Right ventricle myocardium inferior (tissue), 1 donor: Measurements from ENCODE around the gene ABO. TPM values are rescaled to one million over a fixed set of nuclear protein-coding genes. Genes with fewer than 3 reads are reported as not detected.
"Not testable (repeated sequence)": the region's sequence is repeated elsewhere in the genome, so short reads cannot be mapped to it uniquely, and the experiment has no call there.

Source experiments
- ATAC-seq: fragments of 200-7000 bp; cut with Tn5 transposase; one replicate; pipeline ENCODE4 v1.9.1; 2020; ENCODE audit warnings: mild to moderate bottlenecking, moderate library complexity
- DNase-seq: peaks from one replicate; pipeline ENCODE4 v3.0.0; 2021; ENCODE audit errors: missing footprints
- intact Hi-C: fragments of 100-400 bp; cut with DNase I; formaldehyde crosslinking; loops from one replicate; pipeline ENCODE4 v1.11.0; 2022
- total RNA-seq: library from RNA; stranded (reverse); fragmentation: NEBNext Ultra II Directional; extraction: Animal tissue kit (Norgen Biotek cat#: 25700); gene quantifications from one replicate; pipeline ENCODE4 v1.2.1, GENCODE V29; 2021
- donor health status: DM: no; HTN: yes; CAD: no; lungs with severe emphysema.

ABO gene
- total RNA-seq, 1 donor from 2014 or later = 1.5 TPM

DNA sequence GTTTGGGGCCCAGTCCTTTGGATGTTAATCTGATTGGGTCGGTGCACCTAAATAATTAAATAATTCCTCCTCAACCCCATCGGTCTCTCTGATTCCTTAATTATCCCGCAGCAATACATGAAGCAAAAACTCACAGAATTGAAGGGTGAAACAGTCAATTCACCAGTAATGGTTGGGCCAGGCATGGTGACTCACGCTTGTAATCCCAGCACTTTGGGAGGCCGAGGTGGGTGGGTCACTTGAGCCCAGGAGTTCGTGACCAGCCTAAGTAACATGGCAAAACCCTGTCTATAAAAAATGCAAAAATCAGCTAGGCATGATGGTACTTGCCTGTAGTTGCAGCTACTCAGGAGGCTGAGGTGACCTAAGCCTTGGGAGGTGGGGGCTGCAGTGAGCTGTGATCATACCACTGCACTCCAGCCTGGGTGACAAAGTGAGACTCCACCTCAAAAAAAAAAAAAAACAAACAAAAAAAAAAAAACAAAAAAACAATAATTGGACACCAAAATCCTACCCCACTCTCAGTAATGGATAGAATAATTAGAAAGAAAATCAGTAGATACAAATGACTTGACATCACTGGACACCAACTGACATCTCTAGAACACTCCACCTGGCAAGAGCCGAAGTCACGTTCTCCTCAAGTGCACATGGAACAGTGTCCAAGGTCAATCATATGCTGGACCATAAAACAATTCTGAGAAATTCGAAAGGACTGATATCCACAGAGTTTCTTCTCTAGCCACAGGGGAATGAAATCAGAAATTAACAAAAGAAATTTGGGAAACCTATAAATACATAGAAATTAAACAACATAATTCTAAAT lies 5.3 kb downstream of the ABO start:
- intact Hi-C loops = loop anchor here (5.0 kb wide), 1 partner anchor 32 kb away; no protein-coding TSS in a partner anchor
- no peak for DNase-seq
- no peak for ATAC-seq

DNA sequence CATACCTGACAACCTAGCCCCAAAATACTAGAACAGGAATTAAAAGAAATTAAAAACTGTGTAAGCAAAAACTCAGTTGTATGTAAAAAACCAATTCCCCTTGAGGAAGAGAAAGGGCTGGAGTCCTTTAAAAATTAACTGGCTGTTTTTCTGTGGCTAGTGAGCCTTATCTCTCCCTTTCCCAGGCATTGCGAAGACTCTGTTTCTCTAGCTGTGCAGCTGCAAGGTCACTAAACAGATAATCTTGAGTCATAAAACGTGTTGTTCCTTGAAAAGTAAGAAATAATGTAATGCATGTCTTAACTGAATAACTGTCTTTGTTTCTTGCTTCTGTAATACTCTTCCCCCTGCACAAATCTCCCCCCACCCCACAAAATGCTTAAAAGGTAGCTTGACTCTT lies 5.9 kb downstream of the ABO start:
- intact Hi-C loops, ATAC-seq, DNase-seq: not testable (repeated sequence)

GRCh38 chr9:133268335-133269056 lies 6.5 kb downstream of the ABO start:
- ATAC-seq = no peak
- DNase-seq = no peak
- intact Hi-C loops = no loop called here

DNA sequence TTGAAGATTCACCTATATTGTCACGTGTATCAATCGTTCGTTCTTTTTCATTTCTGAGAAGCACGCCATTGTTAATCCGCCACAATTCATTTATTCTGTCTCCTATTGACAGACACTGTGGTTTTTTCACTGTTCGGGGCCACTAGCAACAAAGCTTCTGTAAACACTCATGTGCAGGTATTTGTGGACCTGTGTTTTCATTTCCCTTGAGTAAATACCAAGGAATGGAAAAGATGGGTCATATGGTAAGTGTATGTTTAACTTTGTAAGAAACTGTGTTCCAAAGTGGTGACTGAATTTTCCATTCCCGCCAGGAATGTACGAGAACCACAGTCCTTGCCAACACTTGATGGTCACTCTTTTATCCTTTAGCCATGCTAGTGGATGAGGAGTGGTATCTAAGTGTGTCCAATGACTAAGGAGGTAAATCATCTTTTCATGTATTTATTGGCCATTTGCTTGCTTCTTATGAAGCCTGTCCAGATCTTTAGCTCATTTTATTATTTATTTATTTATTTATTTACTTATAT lies 10.7 kb downstream of the ABO start:
- DNase-seq (no peak), ATAC-seq (no peak)
- intact Hi-C loops = no loop called here

GRCh38 chr9:133263557-133263956 lies 11.4 kb downstream of the ABO start:
- no peak for ATAC-seq

DNA sequence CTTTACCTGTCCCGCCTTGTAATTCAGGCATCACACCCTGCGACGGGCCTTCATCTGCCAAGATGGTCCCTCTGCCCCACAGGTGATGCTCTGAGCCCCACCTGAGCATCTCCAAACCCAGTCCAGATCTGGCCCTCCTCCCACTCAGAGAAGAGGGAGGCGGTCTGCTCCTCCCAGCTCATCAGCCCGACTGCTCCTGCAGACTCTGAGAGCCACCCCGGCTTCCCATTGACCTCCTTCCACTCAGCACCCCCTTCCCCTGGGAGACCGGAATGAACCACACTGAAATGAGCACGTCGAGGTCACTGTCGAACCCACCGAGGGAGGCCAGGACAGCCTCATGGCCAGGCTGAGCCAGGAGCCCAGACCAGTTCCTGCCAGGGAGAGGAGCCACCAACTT lies 12.8 kb downstream of the ABO start:
- ATAC-seq (no peak), DNase-seq (no peak)
- intact Hi-C loops = no loop called here

More at GRCh38 chr9:133263557-133263956, 11.4 kb downstream of the ABO start:
- DNase-seq = no peak
- intact Hi-C loops = no loop called here

DNA sequence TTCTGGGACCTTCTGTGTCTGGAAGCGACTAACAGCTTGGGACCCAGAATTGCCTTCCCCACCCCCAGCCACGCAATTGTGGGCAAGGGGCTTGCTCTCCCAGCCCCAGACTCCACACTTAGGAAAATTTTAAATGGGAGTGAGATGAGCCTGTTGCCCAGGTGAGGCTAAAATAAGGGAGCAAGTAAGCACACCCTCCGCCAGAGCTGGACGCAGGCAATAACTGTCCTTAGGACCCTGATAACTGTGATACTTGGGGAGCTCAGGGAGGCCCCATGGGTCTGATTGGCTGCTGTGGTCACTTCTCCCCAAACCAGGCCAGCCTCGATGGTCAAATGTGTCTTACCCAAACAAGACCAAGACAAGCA lies 13.3 kb downstream of the ABO start:
- DNase-seq = no peak
- no peak for ATAC-seq
- intact Hi-C loops = no loop called here

DNA sequence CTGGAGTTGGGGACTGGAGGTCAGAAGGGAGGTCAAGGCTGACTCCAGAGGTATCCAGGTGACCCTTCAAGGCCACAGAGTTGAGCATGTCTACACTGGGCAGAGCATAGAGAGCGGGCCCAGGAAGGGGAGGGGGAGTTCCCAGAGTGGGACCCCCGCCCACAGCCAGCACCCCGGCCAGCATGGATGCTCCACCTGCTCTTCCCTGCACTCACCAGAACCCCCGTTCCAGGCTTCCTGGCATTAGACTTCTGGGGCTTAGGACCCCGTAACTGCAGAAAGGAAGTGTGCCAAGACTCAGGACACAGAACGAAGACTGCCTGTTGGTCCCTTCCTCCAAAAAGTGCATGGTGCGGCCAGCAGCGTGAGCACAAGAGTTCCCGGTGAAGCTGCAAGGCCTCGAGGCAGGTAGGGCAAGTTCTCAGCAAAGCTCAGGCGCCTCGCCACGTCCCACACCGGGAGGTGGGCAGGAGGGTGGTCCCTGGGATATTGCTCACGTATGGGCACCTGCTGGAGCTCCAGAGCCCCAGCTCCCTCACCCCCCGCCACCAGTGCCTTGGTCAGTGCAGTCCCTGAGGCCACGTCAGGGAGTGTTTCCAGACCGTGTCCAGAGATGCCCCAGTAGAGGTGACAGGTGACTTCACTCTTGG lies 13.8 kb downstream of the ABO start:
- intact Hi-C loops = no loop called here
- ATAC-seq (no peak), DNase-seq (peak; percentile 16)

- intact Hi-C loops = no loop called here
- no peak for DNase-seq
- no peak for ATAC-seq
These were observed 14.5 kb downstream of the ABO start for GRCh38 chr9:133260334-133261102.

DNA sequence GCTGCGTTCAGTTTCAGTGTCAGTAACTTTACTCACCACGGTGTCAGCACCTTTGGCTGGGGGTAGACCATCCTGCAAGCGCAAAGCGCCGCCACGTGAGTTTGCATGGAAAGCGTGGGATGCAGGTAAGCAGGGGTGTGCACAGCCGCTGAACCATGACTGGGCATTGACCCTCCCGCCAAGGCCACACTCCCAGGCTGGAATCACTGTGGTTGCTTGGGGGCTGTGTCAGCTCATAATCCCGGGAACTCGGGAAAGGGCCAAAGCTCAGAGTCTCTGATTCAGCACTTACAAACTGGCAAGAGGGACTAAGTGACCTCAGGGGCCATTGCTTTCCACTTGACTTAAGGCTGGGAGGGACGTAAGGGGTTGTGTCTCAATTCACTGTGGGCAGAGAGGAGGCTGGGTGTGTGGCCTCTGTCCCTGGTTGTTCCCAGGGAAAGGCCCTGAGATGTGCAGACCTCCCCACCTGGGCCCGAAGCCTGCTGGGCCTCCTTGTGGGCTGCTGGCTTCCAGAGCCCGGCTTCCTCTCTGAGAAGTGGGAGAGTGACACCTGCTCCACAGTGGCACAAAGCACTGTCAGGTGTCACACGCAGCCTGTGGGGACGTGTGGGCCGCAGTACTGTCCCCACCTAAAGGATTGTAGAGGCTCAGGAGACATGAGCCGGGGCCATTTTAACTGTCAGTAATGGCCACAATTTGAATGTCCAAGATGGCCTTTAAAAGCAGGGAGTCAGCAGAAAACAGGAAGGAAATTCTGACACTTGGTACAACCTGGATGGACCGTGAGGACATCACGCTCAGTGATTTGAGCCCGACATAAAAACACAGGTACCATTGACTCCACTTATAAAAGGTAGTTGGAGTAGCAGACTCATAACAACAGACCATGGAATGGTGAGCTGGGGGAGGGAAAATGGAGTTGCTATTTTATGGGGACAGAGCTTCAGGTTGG lies 16.7 kb downstream of the ABO start:
- no peak for ATAC-seq
- DNase-seq = no peak
- intact Hi-C loops = no loop called here

DNA sequence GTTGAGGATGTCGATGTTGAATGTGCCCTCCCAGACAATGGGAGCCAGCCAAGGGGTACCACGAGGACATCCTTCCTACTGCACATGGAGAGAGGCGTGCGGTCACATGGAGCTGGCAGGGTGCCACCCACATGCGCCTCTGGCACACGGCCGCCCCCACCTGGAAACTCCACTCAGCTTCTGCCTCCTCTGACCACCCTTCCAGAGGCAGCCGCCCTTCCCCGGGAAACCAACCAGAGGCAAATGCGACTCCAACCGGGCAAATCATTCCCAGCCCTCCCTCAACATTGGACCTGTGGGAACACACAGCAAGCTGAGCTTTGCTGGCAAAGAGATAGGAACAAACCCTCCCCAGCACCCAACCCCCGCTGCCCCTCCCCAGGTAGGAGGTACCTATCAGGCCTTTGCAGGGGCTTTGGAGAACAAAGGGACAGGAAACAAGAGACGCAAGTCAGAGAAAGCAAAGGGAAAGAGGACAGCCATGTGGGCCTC lies 17.5 kb downstream of the ABO start:
- intact Hi-C loops = no loop called here
- no peak for DNase-seq
- ATAC-seq = no peak

- intact Hi-C loops = no loop called here
- DNase-seq (no peak), ATAC-seq (no peak)
These were observed 18.3 kb downstream of the ABO start for GRCh38 chr9:133256686-133257091.

DNA sequence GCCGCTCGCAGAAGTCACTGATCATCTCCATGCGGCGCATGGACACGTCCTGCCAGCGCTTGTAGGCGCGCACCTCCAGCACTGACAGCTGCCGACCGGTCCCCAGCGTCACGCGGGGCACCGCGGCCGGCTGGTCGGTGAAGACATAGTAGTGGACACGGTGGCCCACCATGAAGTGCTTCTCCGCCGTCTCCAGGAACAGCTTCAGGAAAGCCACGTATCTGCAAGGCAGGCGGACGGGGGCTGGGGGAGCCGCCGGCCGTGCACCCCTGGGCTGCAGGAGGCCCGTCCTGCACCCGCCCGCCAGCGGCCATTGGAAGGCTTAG lies 18.9 kb downstream of the ABO start:
- intact Hi-C loops = no loop called here
- DNase-seq = no peak
- no peak for ATAC-seq

DNA sequence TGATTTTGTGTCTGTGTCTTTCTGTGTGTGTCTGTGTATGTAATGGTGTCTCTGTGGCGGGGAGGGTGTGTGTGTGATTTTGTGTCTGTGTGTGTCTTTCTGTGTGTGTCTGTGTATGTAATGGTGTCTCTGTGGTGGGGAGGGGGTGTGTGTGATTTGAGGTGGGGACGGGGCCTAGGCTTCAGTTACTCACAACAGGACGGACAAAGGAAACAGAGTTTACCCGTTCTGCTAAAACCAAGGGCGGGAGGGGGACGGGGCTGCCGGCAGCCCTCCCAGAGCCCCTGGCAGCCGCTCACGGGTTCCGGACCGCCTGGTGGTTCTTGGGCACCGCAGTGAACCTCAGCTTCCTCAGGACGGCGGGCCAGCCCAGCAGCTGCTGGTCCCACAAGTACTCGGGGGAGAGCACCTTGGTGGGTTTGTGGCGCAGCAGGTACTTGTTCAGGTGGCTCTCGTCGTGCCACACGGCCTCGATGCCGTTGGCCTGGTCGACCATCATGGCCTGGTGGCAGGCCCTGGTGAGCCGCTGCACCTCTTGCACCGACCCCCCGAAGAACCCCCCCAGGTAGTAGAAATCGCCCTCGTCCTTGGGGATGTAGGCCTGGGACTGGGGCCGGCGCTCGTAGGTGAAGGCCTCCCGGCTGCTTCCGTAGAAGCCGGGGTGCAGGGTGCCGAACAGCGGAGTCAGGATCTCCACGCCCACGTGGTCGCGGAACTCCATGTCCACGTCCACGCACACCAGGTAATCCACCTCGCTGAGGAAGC lies 19.4 kb downstream of the ABO start:
- intact Hi-C loops = no loop called here
- DNase-seq = no peak
- no peak for ATAC-seq

GRCh38 chr9:133254471-133254870 lies 20.5 kb downstream of the ABO start:
- ATAC-seq (no peak), DNase-seq (no peak)
- intact Hi-C loops = no loop called here

GRCh38 chr9:133253268-133253667 lies 21.7 kb downstream of the ABO start:
- ATAC-seq (no peak), DNase-seq (no peak)
- intact Hi-C loops = no loop called here
